K562 (cell line): ENCODE measurements around the gene COP1. TPM values are rescaled to one million over a fixed set of nuclear protein-coding genes. Genes with fewer than 3 reads are reported as not detected.

ENCODE experiments used
- ATF1 ChIP-seq, 2 experiments: fragments of 450-650 bp in 1 of 2; IDR thresholded peaks; 2 replicates each; pipeline ENCODE4 v1.6.1; 2016; ENCODE audit warnings: missing compliant biosample characterization in 1 of 2, missing genetic modification characterization in 1 of 2
- EGR1 ChIP-seq: fragments of 450-650 bp; conservative IDR thresholded peaks from 2 replicates; pipeline ENCODE4 v1.6.1; 2017; ENCODE audit warnings: mild to moderate bottlenecking
- ETS2 ChIP-seq: IDR thresholded peaks from 2 replicates; pipeline ENCODE4 v1.6.1; 2016; ENCODE audit warnings: borderline replicate concordance, missing genetic modification characterization, mild to moderate bottlenecking, moderate library complexity, missing compliant biosample characterization; ENCODE audit not compliant: poor library complexity, severe bottlenecking
- ETV5 ChIP-seq: sonication (generic); formaldehyde crosslinking; IDR thresholded peaks from 2 replicates; pipeline ENCODE4 v1.4.0; 2020; ENCODE audit warnings: low read depth, mild to moderate bottlenecking, missing genetic modification reagents
- HMGN3 ChIP-seq: IDR thresholded peaks from 2 replicates; pipeline ENCODE4 v1.6.1; 2011; ENCODE audit warnings: borderline replicate concordance, low read depth, mild to moderate bottlenecking, mixed read lengths, low read length; ENCODE audit not compliant: insufficient read length; ENCODE audit errors: extremely low read depth
- HNRNPUL1 ChIP-seq: fragments of 200-400 bp; formaldehyde crosslinking; IDR thresholded peaks from 2 replicates; pipeline ENCODE4 v1.6.1; 2017; ENCODE audit warnings: low read length
- ILF3 ChIP-seq: fragments of 450-650 bp; IDR thresholded peaks from 2 replicates; pipeline ENCODE4 v1.6.1; 2018; ENCODE audit warnings: antibody characterized with exemption, mild to moderate bottlenecking, moderate library complexity, borderline replicate concordance
- KLF6 ChIP-seq: fragments of 250-450 bp; sonication (Bioruptor Pico); IDR thresholded peaks from 2 replicates; pipeline ENCODE4 v1.4.0; 2020; ENCODE audit warnings: mild to moderate bottlenecking, moderate library complexity, borderline replicate concordance
- NFRKB ChIP-seq: fragments of 450-650 bp; IDR thresholded peaks from 2 replicates; pipeline ENCODE4 v1.6.1; 2016; ENCODE audit warnings: low read depth
- RB1 ChIP-seq: fragments of 450-650 bp; IDR thresholded peaks from 2 replicates; pipeline ENCODE4 v1.6.1; 2017; ENCODE audit warnings: low read depth, mild to moderate bottlenecking
- RFX1 ChIP-seq: fragments of 450-650 bp; IDR thresholded peaks from 2 replicates; pipeline ENCODE4 v1.6.1; 2016; ENCODE audit warnings: mild to moderate bottlenecking, moderate library complexity
- SP1 ChIP-seq: sonication (generic); formaldehyde crosslinking; IDR thresholded peaks from 2 replicates; pipeline ENCODE4 v1.8.1; 2022; ENCODE audit warnings: mild to moderate bottlenecking, missing genetic modification reagents
- SP2 ChIP-seq: IDR thresholded peaks from 2 replicates; pipeline ENCODE4 v1.6.1; 2011; ENCODE audit warnings: mild to moderate bottlenecking, low read depth, low read length, moderate library complexity; ENCODE audit not compliant: poor library complexity, severe bottlenecking; ENCODE audit errors: extremely low read depth
- SRSF9 ChIP-seq: fragments of 200-400 bp; formaldehyde crosslinking; IDR thresholded peaks from 2 replicates; pipeline ENCODE4 v1.6.1; 2017; ENCODE audit warnings: low read depth, low read length, borderline replicate concordance
- U2AF2 ChIP-seq: fragments of 200-400 bp; formaldehyde crosslinking; optimal IDR thresholded peaks from 2 replicates; pipeline ENCODE3; 2017; ENCODE audit warnings: low read depth, mild to moderate bottlenecking, low read length
- XRCC4 ChIP-seq: IDR thresholded peaks from one replicate; pipeline ENCODE4 v1.6.1; 2011; ENCODE audit not compliant: insufficient read depth, insufficient read length; ENCODE audit errors: extremely low read depth
- XRCC5 ChIP-seq: fragments of 200-400 bp; formaldehyde crosslinking; IDR thresholded peaks from 2 replicates; pipeline ENCODE4 v1.6.1; 2017; ENCODE audit warnings: low read depth, mild to moderate bottlenecking, low read length
- ZBTB26 ChIP-seq: fragments of 450-650 bp; formaldehyde crosslinking; IDR thresholded peaks from 2 replicates; pipeline ENCODE4 v1.4.0; 2022; ENCODE audit warnings: missing genetic modification characterization
- ZKSCAN1 ChIP-seq: fragments of 150-350 bp; IDR thresholded peaks from 2 replicates; pipeline ENCODE4 v1.6.1; 2016; ENCODE audit warnings: low read depth, low read length
- ZNF324 ChIP-seq: fragments of 250-450 bp; sonication (Bioruptor Pico); IDR thresholded peaks from 2 replicates; pipeline ENCODE4 v1.4.0; 2020; ENCODE audit warnings: mild to moderate bottlenecking
- ZNF79 ChIP-seq: fragments of 250-450 bp; sonication (Bioruptor Pico); IDR thresholded peaks from 2 replicates; pipeline ENCODE4 v1.4.0; 2020; ENCODE audit warnings: low read depth, mild to moderate bottlenecking, moderate library complexity
- polyA plus RNA-seq, 8 experiments: library from polyadenylated mRNA; depleted of rRNA in 4 of 8; stranded (reverse) in 5 of 8; unstranded in 3 of 8; fragments of >200 nt; fragmentation: Nextera tagmentation in 2 of 8; fragmentation: Illumina TruSeq in 1 of 8; extraction: Ambion mirVana in 2 of 8; extraction: Trizol in 1 of 8; gene quantifications; 2 replicates each; pipeline versions ENCODE4 v1.2.1 to v1.2.3, GENCODE V29; 2011 to 2014; ENCODE audit warnings: inconsistent platforms in 1 of 8, missing spikeins in 1 of 8
- total RNA-seq, 7 experiments: library from RNA; depleted of rRNA in 6 of 7; stranded (reverse); fragments of >200 nt in 6 of 7; fragmentation: Illumina TruSeq in 2 of 7; extraction: Trizol in 2 of 7; gene quantifications; 2 replicates each; pipeline versions ENCODE4 v1.2.1 to v1.2.3, GENCODE V29; 2011 to 2021; ENCODE audit warnings: low replicate concordance in 1 of 7
- TF ChIP-seq, protein P1 (sequence below), 2 experiments: fragments of 150-350 bp in 1 of 2; IDR thresholded peaks; 2 replicates each; pipeline ENCODE4 v1.6.1; 2012 to 2016; ENCODE audit warnings: low read depth in 2 of 2, low read length in 2 of 2, mild to moderate bottlenecking in 1 of 2, moderate library complexity in 1 of 2
- TF ChIP-seq, protein P2 (sequence below): sonication (generic); formaldehyde crosslinking; IDR thresholded peaks from 2 replicates; pipeline ENCODE4 v1.9.0; 2022; ENCODE audit warnings: mild to moderate bottlenecking, missing genetic modification reagents

The COP1 gene
- total and polyA plus RNA-seq, 9 of the 15 experiments (the other 6 are each of a cell fraction or from before 2014, with no cell fraction given), result 25.8 to 77.7 (median 58.6) TPM

GRCh38 chr1:176206961-176207902 lies at the start of gene COP1 (continued):
- TF ChIP-seq ETV5 (CRISPR knock-in tag) (peak; percentile 64), HNRNPUL1 (no peak), XRCC4 (no peak), U2AF2 (no peak), ATF1 (CRISPR knock-in tag; IDR thresholded peaks at IDR 0.05) (no peak), ATF1 (tag; IDR thresholded peaks at IDR 0.05) (peak; percentile 74), ZBTB26 (CRISPR knock-in tag) (no peak), ETS2 (tag) (peak; percentile 15), EGR1 (peak; percentile 31; the same call in 1 of the 2 replicates), KLF6 (CRISPR knock-in tag) (no peak), SRSF9 (no peak), ILF3 (peak; percentile 73), HMGN3 (peak; percentile 77), ZNF79 (CRISPR knock-in tag) (no peak), ZNF324 (CRISPR knock-in tag) (no peak), SP1 (CRISPR knock-in tag) (peak; percentile 50; the same call in 1 of the 2 replicates), RB1 (peak; percentile 94), ZKSCAN1 (peak; percentile 21; the same call in 1 of the 2 replicates), NFRKB (peak; percentile 85), RFX1 (peak; percentile 73), SP2 (no peak), XRCC5 (peak; percentile 72; the same call in 1 of the 2 replicates)
- TF ChIP-seq, protein P1, sequence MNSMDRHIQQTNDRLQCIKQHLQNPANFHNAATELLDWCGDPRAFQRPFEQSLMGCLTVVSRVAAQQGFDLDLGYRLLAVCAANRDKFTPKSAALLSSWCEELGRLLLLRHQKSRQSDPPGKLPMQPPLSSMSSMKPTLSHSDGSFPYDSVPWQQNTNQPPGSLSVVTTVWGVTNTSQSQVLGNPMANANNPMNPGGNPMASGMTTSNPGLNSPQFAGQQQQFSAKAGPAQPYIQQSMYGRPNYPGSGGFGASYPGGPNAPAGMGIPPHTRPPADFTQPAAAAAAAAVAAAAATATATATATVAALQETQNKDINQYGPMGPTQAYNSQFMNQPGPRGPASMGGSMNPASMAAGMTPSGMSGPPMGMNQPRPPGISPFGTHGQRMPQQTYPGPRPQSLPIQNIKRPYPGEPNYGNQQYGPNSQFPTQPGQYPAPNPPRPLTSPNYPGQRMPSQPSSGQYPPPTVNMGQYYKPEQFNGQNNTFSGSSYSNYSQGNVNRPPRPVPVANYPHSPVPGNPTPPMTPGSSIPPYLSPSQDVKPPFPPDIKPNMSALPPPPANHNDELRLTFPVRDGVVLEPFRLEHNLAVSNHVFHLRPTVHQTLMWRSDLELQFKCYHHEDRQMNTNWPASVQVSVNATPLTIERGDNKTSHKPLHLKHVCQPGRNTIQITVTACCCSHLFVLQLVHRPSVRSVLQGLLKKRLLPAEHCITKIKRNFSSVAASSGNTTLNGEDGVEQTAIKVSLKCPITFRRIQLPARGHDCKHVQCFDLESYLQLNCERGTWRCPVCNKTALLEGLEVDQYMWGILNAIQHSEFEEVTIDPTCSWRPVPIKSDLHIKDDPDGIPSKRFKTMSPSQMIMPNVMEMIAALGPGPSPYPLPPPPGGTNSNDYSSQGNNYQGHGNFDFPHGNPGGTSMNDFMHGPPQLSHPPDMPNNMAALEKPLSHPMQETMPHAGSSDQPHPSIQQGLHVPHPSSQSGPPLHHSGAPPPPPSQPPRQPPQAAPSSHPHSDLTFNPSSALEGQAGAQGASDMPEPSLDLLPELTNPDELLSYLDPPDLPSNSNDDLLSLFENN (IDR thresholded peaks at IDR 0.05; ENCODE audit: low read depth in 2 of 2, low read length in 2 of 2), result peak in 1 of 2 experiments; percentile 21; a peak in 1 of 4 replicates
- TF ChIP-seq, protein P2, sequence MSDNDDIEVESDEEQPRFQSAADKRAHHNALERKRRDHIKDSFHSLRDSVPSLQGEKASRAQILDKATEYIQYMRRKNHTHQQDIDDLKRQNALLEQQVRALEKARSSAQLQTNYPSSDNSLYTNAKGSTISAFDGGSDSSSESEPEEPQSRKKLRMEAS (CRISPR knock-in tag), result peak; percentile 53
